K562 (cell line): ENCODE results near the gene MAST1. TPM values are rescaled to one million over a fixed set of nuclear protein-coding genes. Genes with fewer than 3 reads are reported as not detected.

ENCODE experiments used
- BDP1 ChIP-seq: IDR thresholded peaks from 3 replicates; pipeline ENCODE4 v1.6.1; 2011; ENCODE audit not compliant: insufficient read length, insufficient read depth
- CBFB ChIP-seq: sonication (generic); formaldehyde crosslinking; IDR thresholded peaks from 2 replicates; pipeline ENCODE4 v1.4.0; 2020; ENCODE audit warnings: mild to moderate bottlenecking, missing genetic modification reagents
- CBX3 ChIP-seq, 2 experiments: IDR thresholded peaks; 1 replicate in 1 of 2; 2 replicates in 1 of 2; pipeline ENCODE4 v1.6.1; 2012; ENCODE audit warnings: inconsistent platforms in 2 of 2, low read length in 2 of 2, borderline replicate concordance in 1 of 2, control low read depth in 1 of 2
- ETS1 ChIP-seq: conservative IDR thresholded peaks from 2 replicates; pipeline ENCODE4 v1.6.1; 2011; ENCODE audit warnings: low read depth, mild to moderate bottlenecking, low read length; ENCODE audit not compliant: control insufficient read depth
- HDAC8 ChIP-seq: fragments of 450-650 bp; IDR thresholded peaks from 2 replicates; pipeline ENCODE4 v1.6.1; 2016; ENCODE audit warnings: mild to moderate bottlenecking, missing genetic modification characterization, moderate library complexity, missing compliant biosample characterization
- MXD1 ChIP-seq: fragments of 250-450 bp; sonication (Bioruptor Pico); IDR thresholded peaks from 2 replicates; pipeline ENCODE4 v1.8.0; 2021; ENCODE audit warnings: borderline replicate concordance, mild to moderate bottlenecking, moderate library complexity; ENCODE audit not compliant: poor library complexity, severe bottlenecking
- SP2 ChIP-seq: IDR thresholded peaks from 2 replicates; pipeline ENCODE4 v1.6.1; 2011; ENCODE audit warnings: mild to moderate bottlenecking, low read depth, low read length, moderate library complexity; ENCODE audit not compliant: poor library complexity, severe bottlenecking; ENCODE audit errors: extremely low read depth
- SREBF1 ChIP-seq: fragments of 150-350 bp; IDR thresholded peaks from 2 replicates; pipeline ENCODE4 v1.6.1; 2014; ENCODE audit warnings: antibody characterized with exemption, low read depth, low read length, borderline replicate concordance
- TOE1 ChIP-seq, 2 experiments: fragments of 450-650 bp in 1 of 2; sonication (generic) in 1 of 2; formaldehyde crosslinking in 1 of 2; IDR thresholded peaks; 2 replicates each; pipeline versions ENCODE4 v1.7.1 to v1.8.0; 2016 to 2022; ENCODE audit warnings: borderline replicate concordance in 2 of 2, mild to moderate bottlenecking in 2 of 2, antibody characterized with exemption in 1 of 2, inconsistent platforms in 1 of 2, low read depth in 1 of 2, missing genetic modification reagents in 1 of 2, moderate library complexity in 1 of 2
- ZBTB5 ChIP-seq: fragments of 450-650 bp; IDR thresholded peaks from 2 replicates; pipeline ENCODE4 v1.6.1; 2017; ENCODE audit warnings: antibody characterized with exemption
- ZFP30 ChIP-seq: fragments of 250-450 bp; sonication (Bioruptor Pico); IDR thresholded peaks from 2 replicates; pipeline ENCODE4 v1.8.0; 2022; ENCODE audit warnings: moderate library complexity, mild to moderate bottlenecking, inconsistent platforms, borderline replicate concordance
- ZKSCAN1 ChIP-seq: fragments of 150-350 bp; IDR thresholded peaks from 2 replicates; pipeline ENCODE4 v1.6.1; 2016; ENCODE audit warnings: low read depth, low read length
- polyA plus RNA-seq, 8 experiments: library from polyadenylated mRNA; depleted of rRNA in 4 of 8; stranded (reverse) in 5 of 8; unstranded in 3 of 8; fragments of >200 nt; fragmentation: Nextera tagmentation in 2 of 8; fragmentation: Illumina TruSeq in 1 of 8; extraction: Ambion mirVana in 2 of 8; extraction: Trizol in 1 of 8; gene quantifications; 2 replicates each; pipeline versions ENCODE4 v1.2.1 to v1.2.3, GENCODE V29; 2011 to 2014; ENCODE audit warnings: inconsistent platforms in 1 of 8, missing spikeins in 1 of 8
- total RNA-seq, 7 experiments: library from RNA; depleted of rRNA in 6 of 7; stranded (reverse); fragments of >200 nt in 6 of 7; fragmentation: Illumina TruSeq in 2 of 7; extraction: Trizol in 2 of 7; gene quantifications; 2 replicates each; pipeline versions ENCODE4 v1.2.1 to v1.2.3, GENCODE V29; 2011 to 2021; ENCODE audit warnings: low replicate concordance in 1 of 7
- TF ChIP-seq, protein P1 (sequence below), 2 experiments: fragments of 150-350 bp in 1 of 2; IDR thresholded peaks; 2 replicates each; pipeline ENCODE4 v1.6.1; 2012 to 2016; ENCODE audit warnings: low read depth in 2 of 2, low read length in 2 of 2, mild to moderate bottlenecking in 1 of 2, moderate library complexity in 1 of 2
- TF ChIP-seq, protein P2 (sequence below): sonication (generic); formaldehyde crosslinking; IDR thresholded peaks from 2 replicates; pipeline ENCODE4 v1.8.0; 2023; ENCODE audit warnings: mild to moderate bottlenecking, missing genetic modification reagents

Gene MAST1
- total and polyA plus RNA-seq, 9 of the 15 experiments (the other 6 are each of a cell fraction or from before 2014, with no cell fraction given), result 0.48 to 10.3 (median 3.9) TPM

DNA sequence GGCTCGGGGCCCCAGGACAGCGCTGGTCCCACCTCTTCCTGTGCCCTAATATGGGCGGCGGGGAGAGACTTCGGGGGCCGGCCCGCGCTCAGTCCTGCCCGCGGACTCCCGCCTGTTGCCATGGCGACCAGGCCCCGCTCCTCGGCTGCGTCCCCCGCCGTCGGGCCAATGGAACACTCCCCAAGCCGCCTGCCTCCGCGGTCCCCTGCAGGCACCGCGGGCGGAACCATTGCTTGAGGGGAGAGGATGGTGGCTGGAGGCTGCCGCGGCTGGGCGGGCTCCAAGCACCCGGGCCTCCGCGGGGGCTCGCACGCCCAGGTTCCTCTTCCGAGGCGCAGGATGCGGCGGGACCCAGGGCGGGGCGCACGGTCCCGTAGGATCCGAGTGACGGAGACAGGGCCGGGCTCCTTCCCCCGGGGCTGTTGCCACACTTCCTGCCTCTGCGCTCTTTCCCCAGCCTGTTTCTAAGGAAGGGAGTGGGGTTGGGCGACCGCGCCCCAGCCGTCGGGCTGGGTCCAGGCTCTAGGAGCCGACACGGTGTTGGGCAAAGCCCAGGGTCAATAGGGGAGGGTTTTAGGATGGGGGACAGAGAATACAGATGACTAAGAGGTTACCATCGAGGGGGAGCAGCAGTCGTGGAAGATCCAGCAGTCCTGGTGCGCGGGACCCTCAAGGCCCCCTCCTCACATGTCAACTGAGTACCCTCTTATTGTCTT is 48.3 kb upstream of the MAST1 start (continued):
- TF ChIP-seq, protein P1, sequence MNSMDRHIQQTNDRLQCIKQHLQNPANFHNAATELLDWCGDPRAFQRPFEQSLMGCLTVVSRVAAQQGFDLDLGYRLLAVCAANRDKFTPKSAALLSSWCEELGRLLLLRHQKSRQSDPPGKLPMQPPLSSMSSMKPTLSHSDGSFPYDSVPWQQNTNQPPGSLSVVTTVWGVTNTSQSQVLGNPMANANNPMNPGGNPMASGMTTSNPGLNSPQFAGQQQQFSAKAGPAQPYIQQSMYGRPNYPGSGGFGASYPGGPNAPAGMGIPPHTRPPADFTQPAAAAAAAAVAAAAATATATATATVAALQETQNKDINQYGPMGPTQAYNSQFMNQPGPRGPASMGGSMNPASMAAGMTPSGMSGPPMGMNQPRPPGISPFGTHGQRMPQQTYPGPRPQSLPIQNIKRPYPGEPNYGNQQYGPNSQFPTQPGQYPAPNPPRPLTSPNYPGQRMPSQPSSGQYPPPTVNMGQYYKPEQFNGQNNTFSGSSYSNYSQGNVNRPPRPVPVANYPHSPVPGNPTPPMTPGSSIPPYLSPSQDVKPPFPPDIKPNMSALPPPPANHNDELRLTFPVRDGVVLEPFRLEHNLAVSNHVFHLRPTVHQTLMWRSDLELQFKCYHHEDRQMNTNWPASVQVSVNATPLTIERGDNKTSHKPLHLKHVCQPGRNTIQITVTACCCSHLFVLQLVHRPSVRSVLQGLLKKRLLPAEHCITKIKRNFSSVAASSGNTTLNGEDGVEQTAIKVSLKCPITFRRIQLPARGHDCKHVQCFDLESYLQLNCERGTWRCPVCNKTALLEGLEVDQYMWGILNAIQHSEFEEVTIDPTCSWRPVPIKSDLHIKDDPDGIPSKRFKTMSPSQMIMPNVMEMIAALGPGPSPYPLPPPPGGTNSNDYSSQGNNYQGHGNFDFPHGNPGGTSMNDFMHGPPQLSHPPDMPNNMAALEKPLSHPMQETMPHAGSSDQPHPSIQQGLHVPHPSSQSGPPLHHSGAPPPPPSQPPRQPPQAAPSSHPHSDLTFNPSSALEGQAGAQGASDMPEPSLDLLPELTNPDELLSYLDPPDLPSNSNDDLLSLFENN (IDR thresholded peaks at IDR 0.05; ENCODE audit: low read depth in 2 of 2, low read length in 2 of 2), result no peak
- TF ChIP-seq, protein P2, sequence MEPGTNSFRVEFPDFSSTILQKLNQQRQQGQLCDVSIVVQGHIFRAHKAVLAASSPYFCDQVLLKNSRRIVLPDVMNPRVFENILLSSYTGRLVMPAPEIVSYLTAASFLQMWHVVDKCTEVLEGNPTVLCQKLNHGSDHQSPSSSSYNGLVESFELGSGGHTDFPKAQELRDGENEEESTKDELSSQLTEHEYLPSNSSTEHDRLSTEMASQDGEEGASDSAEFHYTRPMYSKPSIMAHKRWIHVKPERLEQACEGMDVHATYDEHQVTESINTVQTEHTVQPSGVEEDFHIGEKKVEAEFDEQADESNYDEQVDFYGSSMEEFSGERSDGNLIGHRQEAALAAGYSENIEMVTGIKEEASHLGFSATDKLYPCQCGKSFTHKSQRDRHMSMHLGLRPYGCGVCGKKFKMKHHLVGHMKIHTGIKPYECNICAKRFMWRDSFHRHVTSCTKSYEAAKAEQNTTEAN (CRISPR knock-in tag), result no peak
- TF ChIP-seq CBFB (CRISPR knock-in tag), result peak; percentile 47; the same call in 1 of the 2 replicates
- TF ChIP-seq MXD1 (CRISPR knock-in tag), result no peak
- no peak for TF ChIP-seq ZKSCAN1
- no peak for TF ChIP-seq HDAC8 (tag)
- TF ChIP-seq SP2, result no peak
- no peak for TF ChIP-seq ZBTB5
- TF ChIP-seq SREBF1, result peak; percentile 77; the same call in 1 of the 2 replicates
- no peak for TF ChIP-seq ZFP30 (CRISPR knock-in tag)
- peak; percentile 83 for TF ChIP-seq TOE1 (IDR thresholded peaks at IDR 0.05; ENCODE audit: borderline replicate concordance)
- TF ChIP-seq TOE1 (CRISPR knock-in tag; IDR thresholded peaks at IDR 0.05; ENCODE audit: borderline replicate concordance, low read depth), result no peak
- TF ChIP-seq ETS1, result 0 out of 2 replicates have a peak, but pooled peaks have one; percentile 27
- TF ChIP-seq CBX3 (IDR thresholded peaks at IDR 0.05; ENCODE audit: borderline replicate concordance in 1 of 2, low read length in 2 of 2), result no peak
- no peak for TF ChIP-seq BDP1
